GM13976 (cell line): ENCODE measurements around the gene POLDIP2.

ENCODE experiments used
- DNase-seq: peaks from one replicate; pipeline ENCODE4 v3.0.0; 2012; ENCODE audit warnings: low spot score
- CTCF ChIP-seq: IDR thresholded peaks from 2 replicates; pipeline ENCODE4 v1.5.1; 2012; ENCODE audit warnings: borderline replicate concordance, mild to moderate bottlenecking; ENCODE audit not compliant: insufficient read depth; ENCODE audit errors: extremely low read depth, missing control alignments, control extremely low read depth
- in situ Hi-C: fragments of 300-500 bp; cut with MboI; formaldehyde crosslinking; loops from one replicate; pipeline ENCODE4 v1.12.0; 2022; ENCODE audit warnings: low sequenced_read_pairs, mixed read lengths, inconsistent platforms; ENCODE audit not compliant: unreplicated experiment

Gene POLDIP2

GRCh38 chr17:28404007-28404406 is 46.7 kb upstream of the POLDIP2 start:
- DNase-seq = no peak
- no peak for TF ChIP-seq CTCF
- in situ Hi-C loops = no loop called here

- DNase-seq = no peak
- in situ Hi-C loops = no loop called here
- TF ChIP-seq CTCF = no peak
Measured at GRCh38 chr17:28402844-28403243, 45.5 kb upstream of the POLDIP2 start.

- in situ Hi-C loops = no loop called here
- DNase-seq = no peak
- TF ChIP-seq CTCF = no peak
Measured at GRCh38 chr17:28402224-28402630, 44.9 kb upstream of the POLDIP2 start.

- TF ChIP-seq CTCF = no peak
- in situ Hi-C loops = no loop called here
- no peak for DNase-seq
Measured at GRCh38 chr17:28399808-28400207, 42.5 kb upstream of the POLDIP2 start.

- no peak for TF ChIP-seq CTCF
- in situ Hi-C loops = no loop called here
- DNase-seq = no peak
Measured at GRCh38 chr17:28398280-28398981, 41.1 kb upstream of the POLDIP2 start.

GRCh38 chr17:28397687-28398279 is 40.5 kb upstream of the POLDIP2 start:
- DNase-seq = no peak
- in situ Hi-C loops = no loop called here
- no peak for TF ChIP-seq CTCF
